NT2/D1 (cell line): ENCODE data around the gene CCDC185.

Experiments
- SUZ12 ChIP-seq: IDR thresholded peaks from 2 replicates; pipeline ENCODE4 v1.6.1; 2011; ENCODE audit not compliant: insufficient read length, insufficient read depth; ENCODE audit errors: extremely low read depth
- YY1 ChIP-seq: IDR thresholded peaks from 2 replicates; pipeline ENCODE4 v1.6.1; 2011; ENCODE audit not compliant: insufficient read length, insufficient read depth
- ZNF274 ChIP-seq: IDR thresholded peaks from 2 replicates; pipeline ENCODE4 v1.6.1; 2011; ENCODE audit warnings: mild to moderate bottlenecking, low read depth, low read length

- TF ChIP-seq ZNF274, result no peak
- no peak for TF ChIP-seq SUZ12
- no peak for TF ChIP-seq YY1
Measured at GRCh38 chr1:223343692-223344091, 49.5 kb upstream of the CCDC185 start.
